OCI-LY7 (cell line): ENCODE results near the gene NUP58. TPM values are rescaled to one million over a fixed set of nuclear protein-coding genes. Genes with fewer than 3 reads are reported as not detected.

Source experiments
- BruUV-seq: library from RNA; stranded (reverse); fragments of 400-500 nt; replicated peaks from 2 replicates; lab custom pipeline; 2021; lab: Mats Ljungman, UMichigan
- CTCF ChIA-PET: fragments of 300-600 bp; sonication (Branson Sonifier 250); formaldehyde crosslinking; loops from one replicate; lab custom pipeline; 2022; ENCODE audit warnings: antibody characterized with exemption; ENCODE audit not compliant: unreplicated experiment; lab: Charles Lee
- POLR2A ChIA-PET: fragments of 300-600 bp; sonication (Branson Sonifier 250); formaldehyde crosslinking; loops from one replicate; lab custom pipeline; 2022; ENCODE audit warnings: antibody characterized with exemption; lab: Charles Lee
- DNase-seq: peaks from one replicate; pipeline ENCODE4 v3.0.0-alpha.2; 2015; ENCODE audit warnings: low spot score
- H2AFZ ChIP-seq: fragments of 200-600 bp; sonication (generic), shearing (Covaris generic); 2 replicates; pipeline ENCODE4 v1.6.1; 2014; ENCODE audit warnings: mild to moderate bottlenecking, antibody characterized with exemption, low read length, moderate library complexity
- H3K27ac ChIP-seq: fragments of 200-600 bp; sonication (generic); 2 replicates; pipeline ENCODE4 v1.5.1; 2014; ENCODE audit warnings: mixed run types, low read depth, mild to moderate bottlenecking, moderate library complexity, low read length, inconsistent platforms; ENCODE audit not compliant: poor library complexity, severe bottlenecking
- H3K36me3 ChIP-seq: fragments of 200-600 bp; sonication (generic); 2 replicates; pipeline ENCODE4 v1.6.1; 2014; ENCODE audit warnings: mild to moderate bottlenecking, antibody characterized with exemption, low read length, moderate library complexity, mixed read lengths; ENCODE audit not compliant: insufficient read depth
- H3K4me1 ChIP-seq: fragments of 200-600 bp; sonication (generic); 2 replicates; pipeline ENCODE4 v1.5.1; 2014; ENCODE audit warnings: mild to moderate bottlenecking, low read length; ENCODE audit not compliant: insufficient read depth, poor library complexity, severe bottlenecking
- H3K4me2 ChIP-seq: fragments of 200-600 bp; sonication (generic); 2 replicates; pipeline ENCODE4 v1.6.1; 2014; ENCODE audit warnings: mild to moderate bottlenecking, low read length
- H3K4me3 ChIP-seq: fragments of 200-600 bp; sonication (generic); 2 replicates; pipeline ENCODE4 v1.5.1; 2014; ENCODE audit warnings: mild to moderate bottlenecking, low read depth, low read length; ENCODE audit not compliant: poor library complexity, severe bottlenecking
- H3K79me2 ChIP-seq: fragments of 200-600 bp; sonication (generic); 2 replicates; pipeline ENCODE4 v1.6.1; 2016; ENCODE audit warnings: low read depth, mild to moderate bottlenecking, low read length, moderate library complexity, mixed read lengths; ENCODE audit not compliant: insufficient read depth
- H3K9me2 ChIP-seq: fragments of 200-600 bp; sonication (generic); 2 replicates; pipeline ENCODE4 v1.6.1; 2016; ENCODE audit warnings: mild to moderate bottlenecking, low read length, mixed read lengths; ENCODE audit not compliant: insufficient read depth
- H3K9me3 ChIP-seq: fragments of 200-600 bp; sonication (generic); 2 replicates; pipeline ENCODE4 v1.6.1; 2014; ENCODE audit warnings: mild to moderate bottlenecking, mixed run types, low read length, mixed read lengths
- H4K20me1 ChIP-seq: fragments of 200-600 bp; sonication (generic); 2 replicates; pipeline ENCODE4 v1.6.1; 2014; ENCODE audit warnings: mild to moderate bottlenecking, antibody characterized with exemption, low read length, moderate library complexity, mixed read lengths; ENCODE audit not compliant: insufficient read depth
- CTCF ChIP-seq: fragments of 200-600 bp; sonication (generic); conservative IDR thresholded peaks from 2 replicates; pipeline ENCODE4 v1.5.1; 2014; ENCODE audit warnings: mild to moderate bottlenecking, antibody characterized with exemption, low read length, moderate library complexity, mixed read lengths
- EZH2phosphoT487 ChIP-seq: fragments of 200-600 bp; sonication (generic); IDR thresholded peaks from 2 replicates; pipeline ENCODE4 v1.6.1; 2018; ENCODE audit warnings: low read depth, borderline replicate concordance, mild to moderate bottlenecking, mixed run types, antibody characterized with exemption, low read length, moderate library complexity, mixed read lengths
- intact Hi-C: fragments of 100-400 bp; cut with micrococcal nuclease; formaldehyde crosslinking; loops from one replicate; pipeline ENCODE4 v1.10.0; 2022; ENCODE audit not compliant: unreplicated experiment
- total RNA-seq, 2 experiments: library from RNA; depleted of rRNA in 1 of 2; stranded (reverse); fragments of >200 nt in 1 of 2; shearing (Covaris generic) in 1 of 2; gene quantifications; 2 replicates each; pipeline ENCODE4 v1.2.3, GENCODE V29; 2014 to 2022

Gene NUP58
- total RNA-seq, 2 experiments from 2014 or later: 82.7 to 127 TPM

DNA sequence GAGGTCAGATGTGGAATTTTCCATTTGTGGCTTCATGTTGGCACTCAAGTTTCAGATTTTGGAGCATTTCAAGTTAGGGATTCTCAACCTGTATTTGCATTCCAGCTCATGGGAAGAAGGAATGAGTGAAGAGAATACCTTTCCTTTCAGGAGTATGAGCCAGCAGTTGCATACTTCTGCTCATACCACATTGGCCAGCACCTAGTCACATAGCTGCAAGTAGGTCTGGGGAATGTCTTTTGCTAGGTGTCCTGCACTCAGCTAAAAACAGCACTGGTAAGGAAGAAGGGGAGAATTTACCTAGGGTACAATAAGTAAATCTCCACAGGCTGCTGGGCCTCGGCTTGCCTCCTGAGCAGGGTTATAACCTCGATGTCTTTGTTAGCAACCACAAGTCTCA is 45.7 kb downstream of the NUP58 start:
- no peaks in the 10 kb centered on the region for H3K79me2 ChIP-seq
- TF ChIP-seq EZH2phosphoT487: no peak
- TF ChIP-seq CTCF: no peak
- H2AFZ ChIP-seq: no peak overlapping the region
- H3K4me1 ChIP-seq: no peaks in the 10 kb centered on the region
- DNase-seq: no peak
- H4K20me1 ChIP-seq: no peaks in the 10 kb centered on the region
- intact Hi-C loops: no loop called here
- no peak overlapping the region for H3K4me3 ChIP-seq
- peaks cover 5% of the 10 kb centered on the region; the same call in 1 of the 2 replicates for H3K36me3 ChIP-seq
- no peaks in the 10 kb centered on the region for H3K9me2 ChIP-seq
- ChIA-PET CTCF (no interaction called here), POLR2A (interaction anchor here (0.6 kb wide), 2 partner anchors 37 to 1531 kb away, joined by 3 read pairs; no protein-coding TSS in a partner anchor)
- no TSS peak for BruUV-seq
- no peaks in the 10 kb centered on the region for H3K9me3 ChIP-seq
- no peak overlapping the region for H3K27ac ChIP-seq
- H3K4me2 ChIP-seq: no peak overlapping the region

DNA sequence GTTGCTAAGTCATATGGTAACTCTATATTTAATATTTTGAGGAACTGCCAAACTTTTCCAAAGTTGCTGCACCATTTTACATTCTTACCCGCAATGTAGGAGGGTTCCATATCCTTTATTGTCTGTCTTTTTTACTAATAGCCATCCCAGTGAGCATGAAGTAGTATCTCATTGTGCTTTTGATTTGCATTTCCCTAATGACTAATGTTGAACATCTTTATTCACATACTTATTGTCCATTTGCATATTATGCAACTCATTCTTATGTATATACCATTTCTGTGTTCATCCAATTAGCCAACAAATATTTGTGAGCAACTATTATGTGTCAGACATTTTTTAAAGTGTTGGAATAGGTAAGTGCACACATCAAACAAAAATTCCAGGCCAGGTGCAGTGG is 50.0 kb downstream of the NUP58 start:
- H3K4me1 ChIP-seq: no peaks in the 10 kb centered on the region
- no peaks in the 10 kb centered on the region for H4K20me1 ChIP-seq
- no peak for TF ChIP-seq CTCF
- TF ChIP-seq EZH2phosphoT487: no peak
- ChIA-PET CTCF (no interaction called here), POLR2A (interaction anchor here (0.7 kb wide), 1 partner anchor 1994 kb away, joined by 4 read pairs; no protein-coding TSS in a partner anchor)
- intact Hi-C loops: no loop called here
- no peaks in the 10 kb centered on the region for H3K9me3 ChIP-seq
- no peaks in the 10 kb centered on the region for H3K9me2 ChIP-seq
- no peaks in the 10 kb centered on the region for H3K79me2 ChIP-seq
- no peak overlapping the region for H2AFZ ChIP-seq
- no peak for DNase-seq
- H3K4me3 ChIP-seq: no peak overlapping the region
- H3K4me2 ChIP-seq: no peak overlapping the region
- no TSS peak for BruUV-seq
- H3K36me3 ChIP-seq: no peaks in the 10 kb centered on the region
- no peak overlapping the region for H3K27ac ChIP-seq

- no peak overlapping the region for H2AFZ ChIP-seq
- TF ChIP-seq CTCF (no peak), EZH2phosphoT487 (no peak)
- H3K27ac ChIP-seq: no peak overlapping the region
- no peaks in the 10 kb centered on the region for H3K79me2 ChIP-seq
- H3K9me3 ChIP-seq: no peaks in the 10 kb centered on the region
- H3K9me2 ChIP-seq: no peaks in the 10 kb centered on the region
- no peak overlapping the region for H3K4me3 ChIP-seq
- H3K36me3 ChIP-seq: no peaks in the 10 kb centered on the region
- BruUV-seq: no TSS peak
- H3K4me2 ChIP-seq: no peak overlapping the region
- POLR2A ChIA-PET: no interaction called here
- H4K20me1 ChIP-seq: no peaks in the 10 kb centered on the region
- no peaks in the 10 kb centered on the region for H3K4me1 ChIP-seq
- DNase-seq: no peak
- CTCF ChIA-PET: no interaction called here
- intact Hi-C loops: no loop called here
Measured at GRCh38 chr13:25352230-25352629, 50.8 kb downstream of the NUP58 start.
